Upper lobe of right lung (tissue), 1 donor: ENCODE results near the gene TMEM161B. TPM values are rescaled to one million over a fixed set of nuclear protein-coding genes. Genes with fewer than 3 reads are reported as not detected.
"Not testable (repeated sequence)": the region's sequence is repeated elsewhere in the genome, so short reads cannot be mapped to it uniquely, and the experiment has no call there.

ENCODE experiments used
- ATAC-seq: fragments of 200-7000 bp; cut with Tn5 transposase; one replicate; pipeline ENCODE4 v1.9.1; 2020; ENCODE audit warnings: mild to moderate bottlenecking, moderate library complexity
- DNase-seq: peaks from one replicate; pipeline ENCODE4 v3.0.0-alpha.2; 2020
- H3K27ac ChIP-seq: fragments of 200-600 bp; one replicate; pipeline ENCODE4 v1.8.0; 2022
- H3K27me3 ChIP-seq: fragments of 200-600 bp; one replicate; pipeline ENCODE4 v1.8.0; 2022; ENCODE audit warnings: mild to moderate bottlenecking
- H3K36me3 ChIP-seq: fragments of 200-600 bp; one replicate; pipeline ENCODE4 v1.8.0; 2022
- H3K4me1 ChIP-seq: fragments of 200-600 bp; one replicate; pipeline ENCODE4 v1.8.0; 2022
- H3K4me3 ChIP-seq: fragments of 200-600 bp; one replicate; pipeline ENCODE4 v1.8.0; 2022; ENCODE audit warnings: mild to moderate bottlenecking
- H3K9me3 ChIP-seq: fragments of 200-600 bp; one replicate; pipeline ENCODE4 v1.8.0; 2022
- CTCF ChIP-seq: fragments of 200-600 bp; IDR thresholded peaks from one replicate; pipeline ENCODE4 v1.8.0; 2022; ENCODE audit warnings: antibody characterized with exemption
- intact Hi-C: fragments of 100-400 bp; cut with DNase I; formaldehyde crosslinking; loops from one replicate; pipeline ENCODE4 v1.11.0; 2022
- total RNA-seq: library from RNA; stranded (reverse); fragmentation: NEBNext Ultra II Directional; extraction: Animal tissue kit (Norgen Biotek cat#: 25700); gene quantifications from one replicate; pipeline ENCODE4 v1.2.1, GENCODE V29; 2021
- donor health status: DM: no; HTN: yes; CAD: no; lungs with severe emphysema.

The TMEM161B gene
- total RNA-seq, 1 donor from 2014 or later, result 23.5 TPM

- no peak for TF ChIP-seq CTCF
- peaks cover 4% of the 10 kb centered on the region for H3K4me1 ChIP-seq
- no peaks in the 10 kb centered on the region for H3K9me3 ChIP-seq
- intact Hi-C loops, result no loop called here
- peaks cover 28% of the 10 kb centered on the region for H3K36me3 ChIP-seq
- no peak overlapping the region for H3K27ac ChIP-seq
- ATAC-seq (no peak), DNase-seq (no peak)
- H3K27me3 ChIP-seq, result no peaks in the 10 kb centered on the region
- no peak overlapping the region for H3K4me3 ChIP-seq
These were observed 6.9 kb upstream of the TMEM161B start for GRCh38 chr5:88275581-88275980.

GRCh38 chr5:88269222-88269771, 652 bp upstream of the TMEM161B start:
- DNase-seq, result no peak
- Histone ChIP-seq H3K9me3 (no peaks in the 10 kb centered on the region), H3K4me1 (peaks cover 25% of the 10 kb centered on the region), H3K27ac (peak overlapping the region; percentile 75), H3K4me3 (peak overlapping the region; percentile 79), H3K36me3 (peaks cover 18% of the 10 kb centered on the region), H3K27me3 (no peaks in the 10 kb centered on the region)
- no peak for TF ChIP-seq CTCF
- ATAC-seq, result peak; percentile 45
- intact Hi-C loops, result no loop called here

- H3K9me3 ChIP-seq, H3K36me3 ChIP-seq, H3K27ac ChIP-seq, intact Hi-C loops, ATAC-seq, H3K27me3 ChIP-seq, DNase-seq, H3K4me3 ChIP-seq: not testable (repeated sequence)
- peaks cover 12% of the 10 kb centered on the region for H3K4me1 ChIP-seq
These were observed 4.1 kb downstream of the TMEM161B start for GRCh38 chr5:88264565-88264964.

- Histone ChIP-seq H3K9me3 (no peaks in the 10 kb centered on the region), H3K27ac (no peak overlapping the region), H3K4me3 (no peak overlapping the region), H3K4me1 (peaks cover 11% of the 10 kb centered on the region), H3K36me3 (no peaks in the 10 kb centered on the region), H3K27me3 (no peaks in the 10 kb centered on the region)
- no peak for DNase-seq
- TF ChIP-seq CTCF, result no peak
- intact Hi-C loops, result no loop called here
- ATAC-seq, result no peak
These were observed 5.3 kb downstream of the TMEM161B start for GRCh38 chr5:88263349-88263748.

GRCh38 chr5:88262116-88262515, 6.5 kb downstream of the TMEM161B start:
- ATAC-seq (no peak), DNase-seq (no peak)
- Histone ChIP-seq H3K4me1 (no peaks in the 10 kb centered on the region), H3K4me3 (no peak overlapping the region), H3K27ac (no peak overlapping the region), H3K9me3 (no peaks in the 10 kb centered on the region), H3K36me3 (no peaks in the 10 kb centered on the region), H3K27me3 (no peaks in the 10 kb centered on the region)
- TF ChIP-seq CTCF, result no peak
- intact Hi-C loops, result no loop called here

- no peaks in the 10 kb centered on the region for H3K9me3 ChIP-seq
- no peaks in the 10 kb centered on the region for H3K4me1 ChIP-seq
- DNase-seq (no peak), ATAC-seq (no peak)
- H3K36me3 ChIP-seq, result no peaks in the 10 kb centered on the region
- no peaks in the 10 kb centered on the region for H3K27me3 ChIP-seq
- intact Hi-C loops, result no loop called here
- no peak for TF ChIP-seq CTCF
- no peak overlapping the region for H3K27ac ChIP-seq
- H3K4me3 ChIP-seq, result no peak overlapping the region
These were observed 10.0 kb downstream of the TMEM161B start for GRCh38 chr5:88258636-88259035.
